Frontal cortex (tissue), 4 donors: ENCODE results near the gene CHMP5. TPM values are rescaled to one million over a fixed set of nuclear protein-coding genes. Genes with fewer than 3 reads are reported as not detected.

Source experiments
- DNase-seq, 2 donors: peaks; one replicate each; pipeline ENCODE4 v3.0.0; 2012; ENCODE audit warnings: low spot score in 2 of 2
- FAIRE-seq: peaks from 2 replicates; lab custom pipeline; 2012; peaks lifted over from hg19 to GRCh38; lab: Jason Lieb, UNC
- total RNA-seq: library from RNA; depleted of rRNA; stranded (reverse); fragments of >200 nt; gene quantifications from one replicate; pipeline ENCODE4 v1.2.3, GENCODE V29; 2014
- donor health status: control.
- donor health status: control.
- donor health status: control.

The CHMP5 gene
- total RNA-seq, 1 donor from 2014 or later: 119 TPM

GRCh38 chr9:33270146-33270545 is 5.3 kb downstream of the CHMP5 start:
- FAIRE-seq: no peak
- no peak for DNase-seq

- FAIRE-seq (no peak), DNase-seq (no peak)
Observed at GRCh38 chr9:33272061-33272460, 7.2 kb downstream of the CHMP5 start.

GRCh38 chr9:33273266-33273971 is 8.6 kb downstream of the CHMP5 start:
- no peak for DNase-seq
- no peak for FAIRE-seq

GRCh38 chr9:33273972-33274328 is 9.1 kb downstream of the CHMP5 start:
- FAIRE-seq (no peak), DNase-seq (no peak)

- no peak for FAIRE-seq
- DNase-seq: no peak
Observed at GRCh38 chr9:33277484-33277883, 12.6 kb downstream of the CHMP5 start.

- FAIRE-seq: no peak
Observed at GRCh38 chr9:33285502-33285901, 20.7 kb downstream of the CHMP5 start.

GRCh38 chr9:33287087-33287490 is 22.2 kb downstream of the CHMP5 start:
- peak; percentile 43 to 52 for DNase-seq
- FAIRE-seq: no peak

More at GRCh38 chr9:33285502-33285901, 20.7 kb downstream of the CHMP5 start:
- no peak for DNase-seq

GRCh38 chr9:33288235-33288634 is 23.4 kb downstream of the CHMP5 start:
- FAIRE-seq (no peak), DNase-seq (no peak)

GRCh38 chr9:33288828-33289483 is 24.1 kb downstream of the CHMP5 start:
- DNase-seq: no peak
- FAIRE-seq: no peak

GRCh38 chr9:33289496-33289895 is 24.6 kb downstream of the CHMP5 start:
- DNase-seq: no peak
- no peak for FAIRE-seq

- FAIRE-seq: no peak
- no peak for DNase-seq
Observed at GRCh38 chr9:33289936-33290246, 25.0 kb downstream of the CHMP5 start.

- FAIRE-seq (no peak), DNase-seq (peak; percentile 81 to 90)
Observed at GRCh38 chr9:33290247-33291030, 25.6 kb downstream of the CHMP5 start, which contains the start of gene NFX1. NFX1 (plus strand) TSS chr9:33290516; CDS start chr9:33290573, 57 bp downstream.

GRCh38 chr9:33291031-33291397 is 26.2 kb downstream of the CHMP5 start:
- DNase-seq (no peak), FAIRE-seq (no peak)

GRCh38 chr9:33291901-33292300 is 27.1 kb downstream of the CHMP5 start:
- no peak for DNase-seq
- FAIRE-seq: no peak

- FAIRE-seq (no peak), DNase-seq (no peak)
Observed at GRCh38 chr9:33293782-33294181, 28.9 kb downstream of the CHMP5 start.

GRCh38 chr9:33294670-33295432 is 30.0 kb downstream of the CHMP5 start:
- no peak for DNase-seq
- no peak for FAIRE-seq

GRCh38 chr9:33295571-33295970 is 30.7 kb downstream of the CHMP5 start:
- DNase-seq: no peak
- no peak for FAIRE-seq

GRCh38 chr9:33297432-33297831 is 32.6 kb downstream of the CHMP5 start:
- no peak for FAIRE-seq
- DNase-seq: no peak

- DNase-seq (no peak), FAIRE-seq (no peak)
Observed at GRCh38 chr9:33300546-33300945, 35.7 kb downstream of the CHMP5 start.

GRCh38 chr9:33304362-33304761 is 39.5 kb downstream of the CHMP5 start:
- no peak for DNase-seq
- FAIRE-seq: no peak
